Neural progenitor cell (in vitro differentiated cells): ENCODE data around the gene CPNE4.

Experiments used
- EZH2phosphoT487 ChIP-seq: fragments of 200-600 bp; sonication (generic); IDR thresholded peaks from 2 replicates; pipeline ENCODE4 v1.6.1; 2017; ENCODE audit warnings: antibody characterized with exemption
- TF ChIP-seq, protein P1 (sequence below): fragments of 200-600 bp; sonication (generic); IDR thresholded peaks from 2 replicates; pipeline ENCODE4 v1.5.1; 2017; ENCODE audit warnings: antibody characterized with exemption, mild to moderate bottlenecking

DNA sequence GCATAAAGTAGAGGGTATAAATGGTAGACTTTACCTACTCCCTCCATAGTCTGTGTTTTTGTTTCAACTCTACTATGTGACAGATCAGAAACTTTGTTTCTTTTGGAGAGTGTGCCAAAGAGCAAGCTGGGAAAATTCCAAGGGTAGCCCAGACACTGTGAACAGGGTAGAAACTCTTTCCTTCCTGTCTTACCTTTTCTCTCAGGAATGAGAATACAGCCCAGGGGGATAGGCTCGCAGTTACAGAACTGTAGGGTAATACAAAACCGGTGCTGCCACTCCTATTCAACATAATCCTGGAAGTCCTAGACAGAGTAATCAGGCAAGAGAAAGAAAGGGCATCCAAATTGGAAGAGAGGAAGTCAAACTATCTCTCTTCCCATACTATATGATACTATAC, 256.3 kb downstream of the CPNE4 start:
- TF ChIP-seq, protein P1, sequence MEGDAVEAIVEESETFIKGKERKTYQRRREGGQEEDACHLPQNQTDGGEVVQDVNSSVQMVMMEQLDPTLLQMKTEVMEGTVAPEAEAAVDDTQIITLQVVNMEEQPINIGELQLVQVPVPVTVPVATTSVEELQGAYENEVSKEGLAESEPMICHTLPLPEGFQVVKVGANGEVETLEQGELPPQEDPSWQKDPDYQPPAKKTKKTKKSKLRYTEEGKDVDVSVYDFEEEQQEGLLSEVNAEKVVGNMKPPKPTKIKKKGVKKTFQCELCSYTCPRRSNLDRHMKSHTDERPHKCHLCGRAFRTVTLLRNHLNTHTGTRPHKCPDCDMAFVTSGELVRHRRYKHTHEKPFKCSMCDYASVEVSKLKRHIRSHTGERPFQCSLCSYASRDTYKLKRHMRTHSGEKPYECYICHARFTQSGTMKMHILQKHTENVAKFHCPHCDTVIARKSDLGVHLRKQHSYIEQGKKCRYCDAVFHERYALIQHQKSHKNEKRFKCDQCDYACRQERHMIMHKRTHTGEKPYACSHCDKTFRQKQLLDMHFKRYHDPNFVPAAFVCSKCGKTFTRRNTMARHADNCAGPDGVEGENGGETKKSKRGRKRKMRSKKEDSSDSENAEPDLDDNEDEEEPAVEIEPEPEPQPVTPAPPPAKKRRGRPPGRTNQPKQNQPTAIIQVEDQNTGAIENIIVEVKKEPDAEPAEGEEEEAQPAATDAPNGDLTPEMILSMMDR, result no peak
- no peak for TF ChIP-seq EZH2phosphoT487
